ENCODE results near the gene DKK1.

Gene DKK1

DNA sequence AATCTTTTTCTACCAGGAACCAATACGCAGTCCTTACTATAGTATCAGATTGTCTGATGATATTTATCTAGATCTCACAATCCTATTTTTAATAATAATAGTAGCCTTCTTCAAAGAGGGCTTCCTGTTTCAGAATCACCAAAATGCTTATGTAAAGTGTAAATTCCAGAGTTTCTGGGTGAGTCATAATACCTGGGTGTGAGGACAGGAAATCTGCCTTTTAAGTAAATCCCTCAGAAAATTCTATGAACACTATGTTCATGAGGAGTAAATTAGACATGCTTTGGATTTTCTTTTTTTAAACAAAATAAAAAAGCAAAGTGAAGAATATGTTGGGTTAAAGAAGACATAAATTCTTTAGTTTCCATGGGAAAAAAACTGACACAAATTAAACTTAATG lies 20.5 kb downstream of the DKK1 start:
- H3K9me3 ChIP-seq (ENCODE audit: control insufficient read depth, low read length), result no peaks in the 10 kb centered on the region
- no peaks in the 10 kb centered on the region for H3K27me3 ChIP-seq (ENCODE audit: control insufficient read depth, insufficient read depth, low read length)
- H3K4me1 ChIP-seq, result no peaks in the 10 kb centered on the region
- no peak overlapping the region for H3K27ac ChIP-seq
- H3K4me2 ChIP-seq (ENCODE audit: low read length), result no peak overlapping the region
- H3K4me3 ChIP-seq (ENCODE audit: low read depth, low read length), result no peak overlapping the region
- H3K9ac ChIP-seq, result no peak overlapping the region
- TF ChIP-seq, protein P1, sequence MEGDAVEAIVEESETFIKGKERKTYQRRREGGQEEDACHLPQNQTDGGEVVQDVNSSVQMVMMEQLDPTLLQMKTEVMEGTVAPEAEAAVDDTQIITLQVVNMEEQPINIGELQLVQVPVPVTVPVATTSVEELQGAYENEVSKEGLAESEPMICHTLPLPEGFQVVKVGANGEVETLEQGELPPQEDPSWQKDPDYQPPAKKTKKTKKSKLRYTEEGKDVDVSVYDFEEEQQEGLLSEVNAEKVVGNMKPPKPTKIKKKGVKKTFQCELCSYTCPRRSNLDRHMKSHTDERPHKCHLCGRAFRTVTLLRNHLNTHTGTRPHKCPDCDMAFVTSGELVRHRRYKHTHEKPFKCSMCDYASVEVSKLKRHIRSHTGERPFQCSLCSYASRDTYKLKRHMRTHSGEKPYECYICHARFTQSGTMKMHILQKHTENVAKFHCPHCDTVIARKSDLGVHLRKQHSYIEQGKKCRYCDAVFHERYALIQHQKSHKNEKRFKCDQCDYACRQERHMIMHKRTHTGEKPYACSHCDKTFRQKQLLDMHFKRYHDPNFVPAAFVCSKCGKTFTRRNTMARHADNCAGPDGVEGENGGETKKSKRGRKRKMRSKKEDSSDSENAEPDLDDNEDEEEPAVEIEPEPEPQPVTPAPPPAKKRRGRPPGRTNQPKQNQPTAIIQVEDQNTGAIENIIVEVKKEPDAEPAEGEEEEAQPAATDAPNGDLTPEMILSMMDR (IDR thresholded peaks at IDR 0.05), result no peak
- no peaks in the 10 kb centered on the region for H3K36me3 ChIP-seq (ENCODE audit: control insufficient read depth, insufficient read depth, low read length)
- H3K79me2 ChIP-seq, result no peaks in the 10 kb centered on the region
- H2AFZ ChIP-seq, result no peak overlapping the region

DNA sequence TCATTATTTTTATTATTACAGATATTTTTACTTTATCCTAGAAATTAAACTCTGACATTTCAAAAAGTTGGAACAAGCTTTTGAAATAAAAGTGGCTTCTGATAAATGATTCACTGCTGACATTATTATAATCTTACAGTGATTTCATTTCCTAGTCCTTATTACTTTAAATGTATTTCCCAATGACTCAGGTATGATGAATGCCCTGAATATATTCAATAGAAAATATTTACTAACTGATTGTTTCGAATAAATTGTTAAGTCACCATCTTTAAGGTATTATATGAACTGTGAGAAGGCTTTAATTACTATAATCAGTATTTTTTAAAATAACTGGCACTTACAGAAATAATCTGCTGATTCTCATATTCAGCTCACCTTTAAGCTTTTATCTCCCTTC lies 21.6 kb downstream of the DKK1 start:
- Histone ChIP-seq H3K36me3 (ENCODE audit: control insufficient read depth, insufficient read depth, low read length) (no peaks in the 10 kb centered on the region), H3K79me2 (no peaks in the 10 kb centered on the region)
- TF ChIP-seq, protein P1 (IDR thresholded peaks at IDR 0.05), result no peak

DNA sequence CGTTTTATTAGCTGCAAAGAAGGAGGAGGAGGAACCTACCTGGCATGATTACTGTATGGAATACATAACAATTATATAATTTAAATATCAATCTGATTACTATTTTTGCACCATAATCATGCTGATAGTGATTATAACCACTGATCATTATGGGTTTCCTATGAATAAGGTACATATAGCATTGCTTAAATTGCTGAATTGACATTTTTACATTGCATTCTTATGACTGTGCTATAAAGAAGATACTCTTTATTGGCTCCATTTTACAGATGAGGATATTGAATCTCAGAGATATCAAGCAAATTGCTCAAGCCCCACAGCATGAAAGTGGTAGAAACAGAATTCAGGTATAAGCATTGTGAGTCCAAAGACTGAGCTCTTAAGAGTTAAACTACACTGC lies 23.1 kb downstream of the DKK1 start:
- Histone ChIP-seq H3K9me3 (ENCODE audit: control insufficient read depth, low read length) (no peaks in the 10 kb centered on the region), H2AFZ (no peak overlapping the region), H3K4me3 (ENCODE audit: low read depth, low read length) (no peak overlapping the region), H3K36me3 (ENCODE audit: control insufficient read depth, insufficient read depth, low read length) (no peaks in the 10 kb centered on the region), H3K27me3 (ENCODE audit: control insufficient read depth, insufficient read depth, low read length) (no peaks in the 10 kb centered on the region), H3K9ac (no peak overlapping the region), H3K27ac (no peak overlapping the region), H3K4me2 (ENCODE audit: low read length) (no peak overlapping the region), H3K79me2 (no peaks in the 10 kb centered on the region), H3K4me1 (no peaks in the 10 kb centered on the region)
- TF ChIP-seq, protein P1 (IDR thresholded peaks at IDR 0.05), result no peak

More for the DNA sequence above, 21.6 kb downstream of the DKK1 start:
- Histone ChIP-seq H2AFZ (no peak overlapping the region), H3K4me3 (ENCODE audit: low read depth, low read length) (no peak overlapping the region), H3K27ac (no peak overlapping the region), H3K4me1 (no peaks in the 10 kb centered on the region), H3K4me2 (ENCODE audit: low read length) (no peak overlapping the region), H3K9me3 (ENCODE audit: control insufficient read depth, low read length) (no peaks in the 10 kb centered on the region), H3K9ac (no peak overlapping the region), H3K27me3 (ENCODE audit: control insufficient read depth, insufficient read depth, low read length) (no peaks in the 10 kb centered on the region)

DNA sequence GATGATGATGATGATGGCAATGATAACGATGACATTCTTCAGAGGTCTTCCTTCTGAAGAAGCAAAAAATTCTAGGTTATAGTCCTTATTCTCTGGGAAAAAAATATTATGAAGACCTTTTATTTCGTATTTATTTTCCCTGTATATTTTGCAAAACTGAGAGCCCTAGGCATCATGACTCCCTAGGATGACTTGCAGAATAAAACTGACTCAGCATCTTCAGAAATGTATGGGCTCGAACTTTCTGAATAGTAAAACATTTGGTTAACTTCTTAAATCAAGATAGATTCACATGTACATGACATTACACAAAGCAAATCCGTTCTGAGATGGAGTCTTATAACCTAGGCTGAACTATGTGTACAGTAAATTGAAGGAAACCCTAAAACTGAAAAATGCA lies 29.4 kb downstream of the DKK1 start:
- Histone ChIP-seq H3K9ac (no peak overlapping the region), H3K4me2 (ENCODE audit: low read length) (no peak overlapping the region), H3K9me3 (ENCODE audit: control insufficient read depth, low read length) (no peaks in the 10 kb centered on the region), H3K27ac (no peak overlapping the region), H3K36me3 (ENCODE audit: control insufficient read depth, insufficient read depth, low read length) (no peaks in the 10 kb centered on the region), H3K4me1 (no peaks in the 10 kb centered on the region), H3K27me3 (ENCODE audit: control insufficient read depth, insufficient read depth, low read length) (no peaks in the 10 kb centered on the region), H3K79me2 (no peaks in the 10 kb centered on the region), H2AFZ (no peak overlapping the region), H3K4me3 (ENCODE audit: low read depth, low read length) (no peak overlapping the region)
- TF ChIP-seq, protein P1 (IDR thresholded peaks at IDR 0.05), result no peak
